NCI-H1694 treated with DMSO at 0.1 percent for 48 hours (cell line): Measurements from ENCODE around the gene VWC2.

Experiments used
- DNase-seq: peaks from one replicate; lab custom pipeline; 2025; lab: John Stamatoyannopoulos, UW

The VWC2 gene

GRCh38 chr7:49773218-49773935, at the start of gene VWC2:
VWC2 (plus strand) TSS chr7:49773638; CDS start chr7:49775436, 1,798 bp downstream.
- DNase-seq: no peak

- DNase-seq: no peak
These were observed 49.4 kb upstream of the VWC2 start for GRCh38 chr7:49724071-49724470.

GRCh38 chr7:49731836-49732235, 41.6 kb upstream of the VWC2 start:
- DNase-seq: no peak

GRCh38 chr7:49762666-49763065, 10.8 kb upstream of the VWC2 start:
- no peak for DNase-seq

- DNase-seq: no peak
These were observed 9.6 kb upstream of the VWC2 start for GRCh38 chr7:49763791-49764190.

GRCh38 chr7:49766966-49767365, 6.5 kb upstream of the VWC2 start:
- no peak for DNase-seq

- no peak for DNase-seq
These were observed 5.7 kb upstream of the VWC2 start for GRCh38 chr7:49767719-49768118.

GRCh38 chr7:49768254-49768653, 5.2 kb upstream of the VWC2 start:
- no peak for DNase-seq

- DNase-seq: no peak
These were observed 4.6 kb upstream of the VWC2 start for GRCh38 chr7:49768835-49769234.

GRCh38 chr7:49769285-49769857, 4.1 kb upstream of the VWC2 start:
- DNase-seq: no peak

GRCh38 chr7:49770838-49771237, 2.6 kb upstream of the VWC2 start:
- DNase-seq: no peak

- DNase-seq: no peak
These were observed 1.8 kb upstream of the VWC2 start for GRCh38 chr7:49771427-49772176.

GRCh38 chr7:49772916-49773217, 571 bp upstream of the VWC2 start:
- DNase-seq: no peak

- no peak for DNase-seq
These were observed 559 bp downstream of the VWC2 start for GRCh38 chr7:49773936-49774458.

- no peak for DNase-seq
These were observed 1.1 kb downstream of the VWC2 start for GRCh38 chr7:49774459-49775064.

GRCh38 chr7:49775065-49775948, 1.9 kb downstream of the VWC2 start:
- no peak for DNase-seq

- DNase-seq: no peak
These were observed 2.6 kb downstream of the VWC2 start for GRCh38 chr7:49775949-49776443.

GRCh38 chr7:49776994-49777393, 3.6 kb downstream of the VWC2 start:
- no peak for DNase-seq

GRCh38 chr7:49778731-49779270, 5.4 kb downstream of the VWC2 start:
- DNase-seq: no peak

GRCh38 chr7:49780953-49781352, 7.5 kb downstream of the VWC2 start:
- no peak for DNase-seq

- no peak for DNase-seq
These were observed 8.6 kb downstream of the VWC2 start for GRCh38 chr7:49781996-49782395.
